Measurements from ENCODE around the gene PACS2.

The PACS2 gene

DNA sequence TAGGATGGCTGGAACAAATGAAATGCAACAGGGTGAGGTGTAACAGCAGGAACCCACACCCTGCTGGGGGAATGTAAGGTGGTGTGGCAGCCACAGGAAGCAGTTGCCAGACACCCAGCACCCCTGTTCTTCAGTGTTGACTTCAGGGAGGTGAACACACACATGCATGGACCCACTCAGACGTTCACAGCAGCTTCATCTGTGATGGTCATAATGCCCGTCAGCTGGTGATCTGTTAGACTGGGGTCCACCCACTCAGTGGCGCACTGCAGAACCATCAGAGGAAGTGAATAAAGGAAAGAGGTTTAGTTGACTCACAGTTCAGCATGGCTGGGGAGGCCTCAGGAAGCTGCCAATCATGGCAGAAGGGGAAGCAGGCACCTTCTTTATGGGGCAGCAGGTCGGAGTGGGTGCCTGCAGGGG, 61.1 kb downstream of the PACS2 start:
- Histone ChIP-seq H3K4me3 (ENCODE audit: severe bottlenecking) (no peak overlapping the region), H3K27ac (ENCODE audit: poor library complexity, severe bottlenecking) (no peak overlapping the region), H3K9me3 (ENCODE audit: severe bottlenecking) (no peaks in the 10 kb centered on the region), H3K27me3 (ENCODE audit: insufficient read depth, poor library complexity, severe bottlenecking) (no peaks in the 10 kb centered on the region), H3K4me1 (ENCODE audit: insufficient read depth, poor library complexity, severe bottlenecking) (no peaks in the 10 kb centered on the region), H3K36me3 (ENCODE audit: low read depth) (no peaks in the 10 kb centered on the region)
- ATAC-seq (ENCODE audit: low read depth) = no peak
- no peak for DNase-seq (ENCODE audit: low spot score)
- TF ChIP-seq, protein P1, sequence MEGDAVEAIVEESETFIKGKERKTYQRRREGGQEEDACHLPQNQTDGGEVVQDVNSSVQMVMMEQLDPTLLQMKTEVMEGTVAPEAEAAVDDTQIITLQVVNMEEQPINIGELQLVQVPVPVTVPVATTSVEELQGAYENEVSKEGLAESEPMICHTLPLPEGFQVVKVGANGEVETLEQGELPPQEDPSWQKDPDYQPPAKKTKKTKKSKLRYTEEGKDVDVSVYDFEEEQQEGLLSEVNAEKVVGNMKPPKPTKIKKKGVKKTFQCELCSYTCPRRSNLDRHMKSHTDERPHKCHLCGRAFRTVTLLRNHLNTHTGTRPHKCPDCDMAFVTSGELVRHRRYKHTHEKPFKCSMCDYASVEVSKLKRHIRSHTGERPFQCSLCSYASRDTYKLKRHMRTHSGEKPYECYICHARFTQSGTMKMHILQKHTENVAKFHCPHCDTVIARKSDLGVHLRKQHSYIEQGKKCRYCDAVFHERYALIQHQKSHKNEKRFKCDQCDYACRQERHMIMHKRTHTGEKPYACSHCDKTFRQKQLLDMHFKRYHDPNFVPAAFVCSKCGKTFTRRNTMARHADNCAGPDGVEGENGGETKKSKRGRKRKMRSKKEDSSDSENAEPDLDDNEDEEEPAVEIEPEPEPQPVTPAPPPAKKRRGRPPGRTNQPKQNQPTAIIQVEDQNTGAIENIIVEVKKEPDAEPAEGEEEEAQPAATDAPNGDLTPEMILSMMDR (IDR thresholded peaks at IDR 0.05; ENCODE audit: poor library complexity, severe bottlenecking) = no peak

DNA sequence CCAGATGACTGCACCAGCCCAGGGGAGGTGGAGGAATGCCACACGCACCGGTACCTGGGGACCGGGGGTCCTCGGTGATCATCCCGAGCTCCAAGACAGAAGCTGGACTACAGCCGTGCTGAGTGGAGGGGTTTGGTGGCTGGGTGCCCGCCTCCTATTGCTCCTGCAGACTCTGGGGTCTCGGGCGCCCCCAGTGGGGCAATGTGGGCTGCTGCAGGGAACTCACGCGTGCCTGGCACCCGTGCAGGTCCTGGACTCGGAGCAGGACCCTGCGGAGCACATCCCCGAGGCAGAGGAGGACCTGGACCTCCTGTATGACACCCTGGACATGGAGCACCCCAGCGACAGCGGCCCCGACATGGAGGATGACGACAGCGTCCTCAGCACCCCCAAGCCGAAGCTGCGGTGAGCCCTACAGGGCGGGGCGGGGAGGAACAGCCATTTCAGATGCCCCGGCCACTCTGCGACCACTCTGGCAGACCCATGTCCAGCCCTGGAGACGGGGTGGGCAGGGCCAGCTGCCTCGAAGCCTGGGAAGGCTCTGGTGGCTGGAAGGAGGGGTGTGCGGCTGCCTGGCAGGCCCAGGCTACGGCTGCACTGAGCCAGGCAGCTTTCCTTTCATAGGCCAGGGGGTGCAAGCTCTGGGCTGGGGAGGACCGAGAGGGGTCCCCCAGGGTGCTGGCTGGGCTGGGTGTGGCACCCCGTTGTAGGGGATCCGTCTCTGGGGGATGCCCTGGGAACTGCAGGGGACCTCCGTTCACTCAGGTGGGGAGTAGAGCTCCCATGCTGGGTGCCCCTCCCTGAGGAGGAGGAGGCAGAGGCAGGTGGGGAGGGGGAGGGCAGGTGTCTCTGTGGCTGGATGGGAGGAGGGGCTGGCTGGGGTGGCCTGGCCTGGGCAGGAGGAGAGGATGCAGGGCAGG, 62.2 kb downstream of the PACS2 start:
- H3K27me3 ChIP-seq (ENCODE audit: insufficient read depth, poor library complexity, severe bottlenecking) = no peaks in the 10 kb centered on the region
- H3K4me1 ChIP-seq (ENCODE audit: insufficient read depth, poor library complexity, severe bottlenecking) = no peaks in the 10 kb centered on the region
- TF ChIP-seq, protein P1 (IDR thresholded peaks at IDR 0.05; ENCODE audit: poor library complexity, severe bottlenecking) = no peak
- no peak overlapping the region for H3K4me3 ChIP-seq (ENCODE audit: severe bottlenecking)
- ATAC-seq (ENCODE audit: low read depth) (no peak), DNase-seq (ENCODE audit: low spot score) (no peak)
- no peaks in the 10 kb centered on the region for H3K36me3 ChIP-seq (ENCODE audit: low read depth)
- H3K27ac ChIP-seq (ENCODE audit: poor library complexity, severe bottlenecking) = no peak overlapping the region
- no peaks in the 10 kb centered on the region for H3K9me3 ChIP-seq (ENCODE audit: severe bottlenecking)

DNA sequence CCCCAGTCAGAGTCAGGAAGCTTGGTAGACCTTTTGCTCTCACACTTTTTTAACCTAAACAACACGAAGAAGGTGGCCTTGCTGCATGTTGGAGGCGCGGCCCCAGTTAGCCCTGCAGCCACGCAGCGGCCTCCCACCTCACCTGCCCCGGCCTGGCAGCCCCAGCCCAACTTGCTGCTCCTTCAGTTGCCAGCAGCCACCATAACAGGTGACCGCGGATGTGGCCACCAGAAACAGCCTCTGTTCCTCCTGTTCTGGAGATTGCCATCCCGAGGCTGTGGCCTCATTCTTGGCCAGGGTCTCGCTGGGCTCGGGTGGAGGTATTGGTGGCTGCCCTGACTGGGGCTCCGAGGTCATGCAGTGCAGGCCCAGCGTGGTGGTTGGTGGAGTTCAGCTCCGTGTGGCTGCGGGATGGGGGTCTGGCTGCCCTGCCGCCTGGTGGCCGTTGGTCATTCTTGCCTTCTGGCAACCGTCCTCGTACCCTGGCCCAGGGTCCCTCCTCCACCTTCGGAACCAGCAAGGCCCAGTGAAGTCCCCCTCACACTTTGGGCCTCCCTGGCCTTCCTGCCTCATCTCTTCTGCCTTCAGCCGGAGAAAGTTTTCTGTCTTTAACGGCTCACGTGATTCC, 63.1 kb downstream of the PACS2 start:
- no peak overlapping the region for H3K4me3 ChIP-seq (ENCODE audit: severe bottlenecking)
- H3K9me3 ChIP-seq (ENCODE audit: severe bottlenecking) = no peaks in the 10 kb centered on the region
- no peaks in the 10 kb centered on the region for H3K4me1 ChIP-seq (ENCODE audit: insufficient read depth, poor library complexity, severe bottlenecking)
- no peak for DNase-seq (ENCODE audit: low spot score)
- no peak overlapping the region for H3K27ac ChIP-seq (ENCODE audit: poor library complexity, severe bottlenecking)
- TF ChIP-seq, protein P1 (IDR thresholded peaks at IDR 0.05; ENCODE audit: poor library complexity, severe bottlenecking) = no peak
- no peak for ATAC-seq (ENCODE audit: low read depth)
- no peaks in the 10 kb centered on the region for H3K36me3 ChIP-seq (ENCODE audit: low read depth)
- no peaks in the 10 kb centered on the region for H3K27me3 ChIP-seq (ENCODE audit: insufficient read depth, poor library complexity, severe bottlenecking)

DNA sequence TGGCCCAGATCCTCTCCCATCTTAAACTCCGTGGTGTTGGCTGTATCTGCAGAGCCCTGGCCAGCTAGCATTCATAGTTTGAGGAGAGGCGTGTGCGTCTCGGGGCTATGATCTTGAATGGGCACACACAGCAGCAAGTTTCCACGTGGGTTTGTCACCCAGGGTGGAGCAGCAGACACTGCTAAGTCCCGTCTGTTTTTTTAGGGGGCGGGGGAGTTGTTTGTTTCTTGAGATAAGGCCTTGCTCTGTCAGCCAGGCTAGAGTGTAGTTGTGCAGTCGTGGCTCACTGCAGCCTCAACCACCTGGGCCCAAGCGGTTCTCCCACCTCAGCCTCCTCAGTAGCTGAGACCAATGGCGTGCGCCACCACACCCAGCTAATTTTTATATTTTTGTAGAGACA, 63.7 kb downstream of the PACS2 start:
- no peak for ATAC-seq (ENCODE audit: low read depth)
- Histone ChIP-seq H3K36me3 (ENCODE audit: low read depth) (peaks cover 4% of the 10 kb centered on the region; the same call in 1 of the 2 replicates), H3K4me1 (ENCODE audit: insufficient read depth, poor library complexity, severe bottlenecking) (no peaks in the 10 kb centered on the region), H3K9me3 (ENCODE audit: severe bottlenecking) (no peaks in the 10 kb centered on the region), H3K27ac (ENCODE audit: poor library complexity, severe bottlenecking) (no peak overlapping the region), H3K27me3 (ENCODE audit: insufficient read depth, poor library complexity, severe bottlenecking) (no peaks in the 10 kb centered on the region), H3K4me3 (ENCODE audit: severe bottlenecking) (no peak overlapping the region)
- TF ChIP-seq, protein P1 (IDR thresholded peaks at IDR 0.05; ENCODE audit: poor library complexity, severe bottlenecking) = no peak
- DNase-seq (ENCODE audit: low spot score) = no peak

Measured in RWPE2 (cell line).